ENCODE results near the gene MYRIP.

MYRIP gene

DNA sequence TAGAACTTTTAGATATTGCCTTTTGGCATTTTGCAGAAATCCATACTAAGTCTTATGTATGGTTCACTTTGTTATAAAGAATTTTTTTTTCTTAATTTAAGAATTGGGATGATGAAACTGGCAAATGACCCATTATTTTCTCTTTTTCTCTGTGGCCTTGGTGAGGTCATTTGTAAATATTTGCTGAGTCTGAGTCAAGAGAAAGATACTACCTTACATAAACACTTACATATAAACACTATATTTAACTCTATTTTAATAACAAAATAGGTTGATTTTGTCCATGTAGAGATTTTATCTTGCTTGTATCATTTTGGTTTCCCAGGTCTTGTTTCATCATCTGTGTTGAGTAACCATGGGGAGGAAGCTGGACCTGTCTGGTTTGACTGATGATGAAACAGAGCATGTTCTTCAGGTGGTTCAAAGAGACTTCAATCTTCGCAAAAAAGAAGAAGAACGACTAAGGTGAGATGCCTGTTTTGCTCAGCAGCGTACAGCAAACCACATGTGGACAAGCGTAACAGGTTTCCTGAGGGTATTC, 91.1 kb downstream of the MYRIP start:
- in situ Hi-C loops (cut with MboI; ENCODE audit: low sequenced_read_pairs) = no loop called here

- in situ Hi-C loops (cut with MboI; ENCODE audit: low sequenced_read_pairs) = no loop called here
These were observed 93.8 kb downstream of the MYRIP start for GRCh38 chr3:39903253-39903652.

- in situ Hi-C loops (cut with MboI; ENCODE audit: low sequenced_read_pairs) = no loop called here
These were observed 96.4 kb downstream of the MYRIP start for GRCh38 chr3:39905788-39906187.

- in situ Hi-C loops (cut with MboI; ENCODE audit: low sequenced_read_pairs) = no loop called here
These were observed 98.6 kb downstream of the MYRIP start for GRCh38 chr3:39907981-39908380.

- in situ Hi-C loops (cut with MboI; ENCODE audit: low sequenced_read_pairs) = no loop called here
These were observed 100.7 kb downstream of the MYRIP start for GRCh38 chr3:39910135-39910534.

- in situ Hi-C loops (cut with MboI; ENCODE audit: low sequenced_read_pairs) = no loop called here
These were observed 101.5 kb downstream of the MYRIP start for GRCh38 chr3:39910826-39911464.

- in situ Hi-C loops (cut with MboI; ENCODE audit: low sequenced_read_pairs) = no loop called here
These were observed 102.3 kb downstream of the MYRIP start for GRCh38 chr3:39911465-39912309.

GRCh38 chr3:39915027-39915426, 105.6 kb downstream of the MYRIP start:
- in situ Hi-C loops (cut with MboI; ENCODE audit: low sequenced_read_pairs) = no loop called here

DNA sequence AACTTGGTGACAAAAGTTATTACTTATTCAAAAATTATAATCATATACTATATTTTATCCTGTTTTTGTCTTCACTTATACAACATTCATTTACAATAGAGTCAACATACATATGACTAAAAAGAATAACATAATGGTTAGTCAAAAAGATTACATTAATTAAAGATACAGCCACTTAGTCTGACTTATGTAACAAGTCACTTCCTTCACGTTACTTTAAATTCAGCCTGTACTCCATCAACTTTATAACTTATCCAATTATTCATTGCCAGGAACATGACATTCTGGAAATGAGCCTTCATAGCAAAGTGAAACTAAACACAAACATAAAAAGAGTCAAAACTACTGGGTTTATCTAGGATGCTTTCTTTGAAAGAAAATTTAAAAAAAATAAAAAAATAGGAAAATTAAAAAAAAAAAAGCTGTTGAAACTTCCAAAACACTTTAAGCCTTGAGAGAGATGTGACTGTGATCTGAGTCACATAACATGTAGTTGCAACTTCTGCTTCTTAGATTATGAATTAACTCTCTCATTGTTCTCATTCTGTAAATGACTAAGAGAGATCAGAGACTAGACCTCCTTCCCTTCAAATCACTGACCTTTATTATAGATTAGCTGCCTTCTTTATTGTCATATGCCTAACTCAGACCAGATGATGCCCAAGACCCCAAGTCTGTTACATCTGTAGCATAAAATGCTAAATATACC, 107.8 kb downstream of the MYRIP start:
- in situ Hi-C loops (cut with MboI; ENCODE audit: low sequenced_read_pairs) = no loop called here

GRCh38 chr3:39919281-39919680, 109.9 kb downstream of the MYRIP start:
- in situ Hi-C loops (cut with MboI; ENCODE audit: low sequenced_read_pairs) = no loop called here

DNA sequence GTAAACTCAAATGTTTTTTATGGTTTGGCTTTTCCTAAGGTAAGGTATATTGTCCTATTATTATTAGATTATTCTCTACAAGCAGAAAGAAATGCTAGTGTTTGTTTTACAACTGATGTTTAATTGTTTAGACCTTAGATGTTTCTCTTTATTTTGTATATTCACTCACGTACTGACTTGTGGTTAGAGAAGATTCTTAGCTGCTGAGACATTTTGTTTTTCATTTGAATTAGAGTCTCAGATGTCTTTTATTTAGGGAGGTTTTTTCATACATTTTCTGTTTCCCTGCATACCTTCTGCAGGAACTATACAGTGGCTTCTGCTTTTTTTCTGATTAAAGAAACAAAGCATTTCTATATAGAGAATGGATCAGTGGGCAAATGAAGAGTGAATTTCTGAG, 110.9 kb downstream of the MYRIP start:
- in situ Hi-C loops (cut with MboI; ENCODE audit: low sequenced_read_pairs) = no loop called here

DNA sequence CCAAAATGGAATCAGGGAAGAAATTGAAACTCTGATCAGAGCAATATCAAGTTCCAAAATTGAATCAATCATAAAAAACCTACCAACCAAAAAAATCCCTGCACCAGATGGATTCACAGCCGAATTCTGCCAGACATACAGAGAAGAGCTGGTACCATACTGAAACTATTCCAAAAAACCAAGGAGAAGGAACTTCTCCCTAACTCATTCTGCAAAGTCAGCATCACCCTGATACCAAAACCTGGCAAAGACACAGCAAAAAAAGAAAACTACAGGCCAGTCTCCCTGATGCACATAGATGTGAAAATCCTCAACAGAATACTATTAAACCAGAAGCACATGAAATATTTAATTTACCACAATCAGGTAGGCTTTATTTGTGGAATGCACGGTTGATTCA, 118.1 kb downstream of the MYRIP start:
- in situ Hi-C loops (cut with MboI; ENCODE audit: low sequenced_read_pairs) = no loop called here

- in situ Hi-C loops (cut with MboI; ENCODE audit: low sequenced_read_pairs) = no loop called here
These were observed 124.7 kb downstream of the MYRIP start for GRCh38 chr3:39933986-39934693.

DNA sequence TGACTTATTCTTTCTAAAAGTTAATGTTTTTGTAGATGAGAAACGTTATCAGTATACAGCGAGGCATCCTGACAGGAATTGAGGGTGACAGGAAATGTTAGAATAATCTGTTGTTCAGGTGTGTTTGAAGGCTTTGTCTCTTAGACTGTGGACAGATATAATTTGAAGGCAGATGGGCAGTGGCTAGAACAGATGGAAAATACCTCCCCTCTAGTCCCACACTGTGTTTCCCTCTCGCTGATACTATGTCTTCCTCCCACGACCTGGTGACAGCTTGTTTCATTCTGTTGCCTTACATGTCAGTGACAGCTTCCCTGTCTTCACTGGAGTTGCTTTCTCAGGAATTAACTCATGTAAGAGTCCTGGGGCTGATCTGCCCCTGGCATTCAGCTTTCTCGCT, 125.3 kb downstream of the MYRIP start:
- in situ Hi-C loops (cut with MboI; ENCODE audit: low sequenced_read_pairs) = no loop called here

DNA sequence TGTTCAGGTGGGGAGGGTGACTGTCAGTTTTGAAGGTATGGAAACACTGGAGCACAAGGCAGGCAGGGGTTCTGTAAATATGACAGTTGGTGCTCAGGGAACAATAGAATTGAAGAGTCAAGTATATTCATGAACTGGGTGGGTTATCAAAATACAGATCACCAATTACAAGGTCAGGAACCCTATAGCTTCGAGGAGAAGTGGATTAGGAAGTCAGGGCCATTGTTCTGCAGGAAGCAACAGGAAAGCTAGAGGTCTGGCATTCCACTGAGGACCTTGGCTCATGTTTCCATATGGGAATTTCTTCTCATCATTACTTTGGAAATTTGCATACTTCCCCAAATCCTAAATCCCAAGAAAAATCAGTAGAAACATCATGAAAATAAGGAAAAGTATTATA, 125.9 kb downstream of the MYRIP start:
- in situ Hi-C loops (cut with MboI; ENCODE audit: low sequenced_read_pairs) = no loop called here

DNA sequence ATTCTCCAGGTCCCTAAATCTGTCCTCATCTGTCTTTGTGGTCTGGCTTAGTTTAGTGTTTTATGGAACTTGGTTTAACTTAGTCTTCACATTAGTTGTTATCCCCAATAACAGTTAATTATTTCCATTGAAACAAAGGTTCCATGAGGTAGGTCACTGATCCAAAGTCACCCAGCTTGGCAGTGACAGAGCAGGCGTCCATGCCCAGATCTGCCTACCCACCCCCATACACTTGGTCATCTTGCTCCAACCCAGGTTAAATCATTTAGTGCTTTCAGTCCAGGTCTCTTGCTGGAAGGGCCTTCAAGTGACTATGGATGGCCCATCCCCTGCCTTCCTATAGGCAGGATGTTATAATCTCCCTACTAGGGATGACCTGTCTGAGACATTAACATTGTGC, 127.4 kb downstream of the MYRIP start:
- in situ Hi-C loops (cut with MboI; ENCODE audit: low sequenced_read_pairs) = no loop called here

- in situ Hi-C loops (cut with MboI; ENCODE audit: low sequenced_read_pairs) = no loop called here
These were observed 127.9 kb downstream of the MYRIP start for GRCh38 chr3:39937315-39937714.

GRCh38 chr3:39937874-39938273, 128.5 kb downstream of the MYRIP start:
- in situ Hi-C loops (cut with MboI; ENCODE audit: low sequenced_read_pairs) = no loop called here

DNA sequence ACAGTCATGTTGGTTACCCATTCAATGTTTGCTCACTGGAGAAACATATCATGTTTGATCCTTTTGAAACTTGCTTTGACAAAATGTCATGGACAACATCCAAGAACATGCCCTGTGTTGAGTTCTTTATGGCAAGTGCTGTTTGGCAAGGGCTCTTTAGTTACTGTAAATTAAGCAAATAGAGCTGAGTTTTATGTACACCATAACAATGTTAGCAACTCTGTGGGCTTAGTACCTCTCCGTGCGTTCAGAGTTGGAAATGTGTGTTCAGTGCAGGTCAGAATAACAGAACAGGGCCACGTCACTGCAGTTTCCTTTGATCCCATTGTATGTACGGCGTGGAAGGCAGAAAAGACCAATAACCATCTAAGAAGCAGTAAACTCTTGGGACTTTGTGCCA, 132.5 kb downstream of the MYRIP start:
- in situ Hi-C loops (cut with MboI; ENCODE audit: low sequenced_read_pairs) = no loop called here

- in situ Hi-C loops (cut with MboI; ENCODE audit: low sequenced_read_pairs) = no loop called here
These were observed 151.2 kb downstream of the MYRIP start for GRCh38 chr3:39960515-39961191.
